Stimulated activated CD8-positive, alpha-beta memory T cell treated with anti-CD3 and anti-CD28 coated beads, Interleukin-12 subunit alpha, Interleukin-12 subunit beta, amount 100 ng/mL, for 1 hour (primary cell): ENCODE data around the gene SLC4A3.

Source experiments
- DNase-seq: peaks from one replicate; pipeline ENCODE4 v3.0.0-alpha.2; 2020; ENCODE audit warnings: low read depth

Gene SLC4A3

GRCh38 chr2:219613461-219614070 lies 13.9 kb upstream of the SLC4A3 start:
- no peak for DNase-seq

- no peak for DNase-seq
These were observed 13.2 kb upstream of the SLC4A3 start for GRCh38 chr2:219614076-219614860.

GRCh38 chr2:219615036-219615435 lies 12.4 kb upstream of the SLC4A3 start:
- DNase-seq: no peak

GRCh38 chr2:219615894-219616293 lies 11.5 kb upstream of the SLC4A3 start:
- DNase-seq: no peak

GRCh38 chr2:219616550-219616949 lies 10.9 kb upstream of the SLC4A3 start:
- no peak for DNase-seq

GRCh38 chr2:219618733-219619122 lies 8.7 kb upstream of the SLC4A3 start:
- DNase-seq: no peak

- DNase-seq: no peak
These were observed 8.2 kb upstream of the SLC4A3 start for GRCh38 chr2:219619235-219619634.

GRCh38 chr2:219620546-219620945 lies 6.9 kb upstream of the SLC4A3 start:
- no peak for DNase-seq

- DNase-seq: no peak
These were observed 5.5 kb upstream of the SLC4A3 start for GRCh38 chr2:219621935-219622334.

GRCh38 chr2:219622472-219622871 lies 5.0 kb upstream of the SLC4A3 start:
- DNase-seq: no peak

GRCh38 chr2:219624565-219624964 lies 2.9 kb upstream of the SLC4A3 start:
- no peak for DNase-seq

GRCh38 chr2:219625179-219625578 lies 2.3 kb upstream of the SLC4A3 start:
- DNase-seq: no peak

GRCh38 chr2:219626540-219626939 lies 890 bp upstream of the SLC4A3 start:
- DNase-seq: no peak

GRCh38 chr2:219628235-219628985 lies 980 bp downstream of the SLC4A3 start:
- DNase-seq: no peak

GRCh38 chr2:219628986-219629901 lies 1.8 kb downstream of the SLC4A3 start:
- DNase-seq: no peak

- DNase-seq: no peak
These were observed 2.7 kb downstream of the SLC4A3 start for GRCh38 chr2:219629976-219630695.

GRCh38 chr2:219630770-219631405 lies 3.5 kb downstream of the SLC4A3 start:
- no peak for DNase-seq

- no peak for DNase-seq
These were observed 4.0 kb downstream of the SLC4A3 start for GRCh38 chr2:219631406-219631891.

GRCh38 chr2:219631904-219632759 lies 4.7 kb downstream of the SLC4A3 start:
- no peak for DNase-seq

GRCh38 chr2:219632760-219633105 lies 5.3 kb downstream of the SLC4A3 start:
- no peak for DNase-seq
